Fibroblast of skin of right quadriceps (primary cell): ENCODE results near the gene C12orf54.
"Not testable (repeated sequence)": the region's sequence is repeated elsewhere in the genome, so short reads cannot be mapped to it uniquely, and the experiment has no call there.

Source experiments
- DNase-seq: peaks from one replicate; pipeline ENCODE4 v3.0.0-alpha.2; 2013

The C12orf54 gene

GRCh38 chr12:48482198-48482597, at the start of gene C12orf54:
Gene C12orf54, plus strand, starts transcription at chr12:48482498. Its CDS starts 799 bp downstream, at chr12:48483297.
- no peak for DNase-seq

GRCh38 chr12:48434016-48434415, 48.3 kb upstream of the C12orf54 start:
- DNase-seq, result not testable (repeated sequence)

DNA sequence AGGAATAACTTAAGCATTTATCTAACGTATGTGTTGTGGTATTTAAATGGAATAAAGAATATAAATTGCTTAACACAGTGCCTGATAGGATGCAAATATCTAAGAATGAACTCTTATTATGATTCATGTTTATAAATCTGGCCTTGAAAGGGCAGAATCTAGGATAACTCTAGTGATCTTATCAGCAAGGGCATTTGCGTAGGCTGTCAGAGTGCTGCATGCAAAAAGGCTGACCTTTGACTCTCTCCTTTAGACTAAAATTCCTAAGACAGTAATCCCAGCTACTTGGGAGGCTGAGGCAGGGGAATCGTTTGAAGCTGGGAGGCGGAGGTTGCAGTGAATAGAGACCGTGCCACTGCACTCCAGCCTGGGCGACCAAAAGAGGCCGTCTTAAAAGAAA, 41.2 kb upstream of the C12orf54 start:
- DNase-seq, result no peak

DNA sequence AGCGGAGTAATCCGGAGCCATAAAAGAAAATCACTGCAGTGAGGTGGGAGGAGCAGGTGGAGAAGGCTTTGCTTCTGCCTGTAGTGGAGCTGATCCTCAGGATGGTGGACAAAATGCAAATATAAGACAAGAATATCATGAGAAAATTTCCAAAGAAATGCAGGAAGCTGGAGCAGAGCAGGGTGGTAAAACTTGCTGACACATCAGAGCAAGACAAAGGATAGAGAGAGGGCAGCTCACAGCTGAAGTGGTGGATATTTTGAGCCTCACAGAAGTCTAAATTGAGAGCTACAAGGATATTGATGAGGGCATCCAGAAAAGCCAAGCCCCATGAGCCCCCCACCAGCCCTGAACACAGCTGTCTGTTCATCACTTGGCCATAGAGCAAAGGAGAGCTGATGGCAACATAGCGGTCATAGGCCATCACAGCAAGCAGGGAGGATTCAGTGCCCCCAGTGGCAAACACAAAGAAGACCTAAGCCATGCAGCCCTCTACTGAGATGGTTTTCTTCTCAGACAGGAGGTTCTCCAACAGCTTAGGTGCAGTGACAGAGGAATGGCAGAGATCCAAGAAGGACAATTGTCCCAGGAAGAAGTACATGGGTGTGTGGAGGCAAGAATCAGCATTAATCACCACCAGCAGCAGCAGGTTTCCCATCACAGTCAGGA, 40.0 kb upstream of the C12orf54 start:
- DNase-seq, result no peak

GRCh38 chr12:48445538-48445937, 36.8 kb upstream of the C12orf54 start:
- DNase-seq, result no peak

GRCh38 chr12:48446161-48446776, 36.0 kb upstream of the C12orf54 start:
- DNase-seq, result no peak

- no peak for DNase-seq
Observed at GRCh38 chr12:48447755-48448154, 34.5 kb upstream of the C12orf54 start.

DNA sequence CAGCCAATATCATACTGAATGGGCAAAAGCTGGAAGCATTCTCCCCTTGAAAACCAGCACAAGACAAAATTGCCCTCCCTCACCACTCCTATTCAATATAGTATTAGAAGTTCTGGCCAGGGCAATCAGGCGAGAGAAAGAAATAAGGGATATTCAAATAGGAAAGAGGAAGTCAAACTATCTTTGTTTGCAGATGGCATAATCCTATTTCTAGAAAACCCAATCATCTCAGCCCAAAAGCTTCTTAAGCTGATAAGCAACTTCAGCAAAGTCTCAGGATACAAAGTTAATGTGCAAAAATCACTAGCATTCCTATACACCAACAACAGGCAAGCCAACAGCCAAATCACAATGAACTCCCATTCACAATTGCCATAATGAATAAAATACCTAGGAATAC, 30.9 kb upstream of the C12orf54 start:
- DNase-seq, result no peak

GRCh38 chr12:48452961-48453360, 29.3 kb upstream of the C12orf54 start:
- DNase-seq, result not testable (repeated sequence)

- DNase-seq, result no peak
Observed at GRCh38 chr12:48454667-48455066, 27.6 kb upstream of the C12orf54 start.

DNA sequence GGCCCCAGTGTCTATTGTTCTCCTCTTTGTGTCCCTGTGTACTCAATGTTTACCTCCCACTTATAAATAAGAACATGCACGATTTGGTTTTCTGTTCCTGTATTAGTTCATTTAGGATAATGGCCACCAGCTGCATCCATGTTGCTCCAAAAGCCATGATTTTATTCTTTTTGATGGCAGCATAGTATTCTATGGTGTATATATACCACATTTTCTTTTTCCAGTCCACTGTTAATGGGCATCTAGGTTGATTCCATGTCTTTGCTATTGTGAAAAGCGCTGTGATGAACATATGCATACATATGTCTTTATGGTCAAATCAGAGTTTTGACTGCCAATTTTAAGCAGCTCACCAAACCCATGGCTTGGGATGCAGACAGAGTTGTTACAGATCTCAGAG, 27.2 kb upstream of the C12orf54 start:
- DNase-seq, result no peak

GRCh38 chr12:48459259-48459658, 23.0 kb upstream of the C12orf54 start:
- DNase-seq, result no peak

DNA sequence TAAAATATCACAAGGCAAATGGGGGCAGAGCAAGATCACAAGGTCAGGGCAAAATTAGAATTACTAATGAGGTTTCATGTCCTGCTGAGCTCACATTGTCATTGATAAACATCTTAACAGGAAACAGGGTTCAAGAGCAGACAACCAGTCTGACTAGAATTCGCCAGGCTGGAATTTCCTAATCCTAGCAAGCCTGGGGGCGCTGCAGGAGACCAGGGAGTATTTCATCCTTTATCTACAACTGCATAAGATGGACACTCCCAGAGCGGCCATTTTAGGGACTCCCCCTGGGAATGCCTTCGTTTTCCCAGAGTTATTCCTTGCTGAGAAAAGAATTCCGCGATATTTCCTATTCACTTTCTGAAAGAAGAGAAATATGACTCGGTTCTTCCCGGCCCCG, 13.3 kb upstream of the C12orf54 start:
- DNase-seq, result not testable (repeated sequence)

GRCh38 chr12:48472259-48472658, 10.0 kb upstream of the C12orf54 start, which contains the start of gene ANP32D:
Gene ANP32D, plus strand, starts transcription at chr12:48472559. Its CDS starts 106 bp downstream, at chr12:48472665.
- DNase-seq, result no peak

DNA sequence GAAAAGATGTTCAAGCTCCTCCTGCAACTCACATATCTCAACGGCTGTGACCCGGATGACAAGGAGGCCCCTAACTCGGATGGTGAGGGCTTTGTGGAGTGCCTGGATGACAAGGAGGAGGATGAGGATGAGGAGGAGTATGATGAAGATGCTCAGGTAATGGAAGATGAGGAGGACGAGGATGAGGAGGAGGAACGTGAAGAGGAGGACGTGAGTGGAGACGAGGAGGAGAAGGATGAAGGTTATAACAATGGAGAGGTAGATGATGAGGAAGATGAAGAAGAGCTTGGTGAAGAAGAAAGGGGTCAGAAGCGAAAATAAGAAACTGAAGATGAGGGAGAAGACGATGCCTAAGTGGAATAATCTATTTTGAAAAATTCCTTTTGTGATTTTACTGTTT, 9.2 kb upstream of the C12orf54 start:
- DNase-seq, result no peak

- DNase-seq, result not testable (repeated sequence)
Observed at GRCh38 chr12:48474497-48474896, 7.8 kb upstream of the C12orf54 start.

GRCh38 chr12:48482930-48483329, 632 bp downstream of the C12orf54 start:
- DNase-seq, result no peak

DNA sequence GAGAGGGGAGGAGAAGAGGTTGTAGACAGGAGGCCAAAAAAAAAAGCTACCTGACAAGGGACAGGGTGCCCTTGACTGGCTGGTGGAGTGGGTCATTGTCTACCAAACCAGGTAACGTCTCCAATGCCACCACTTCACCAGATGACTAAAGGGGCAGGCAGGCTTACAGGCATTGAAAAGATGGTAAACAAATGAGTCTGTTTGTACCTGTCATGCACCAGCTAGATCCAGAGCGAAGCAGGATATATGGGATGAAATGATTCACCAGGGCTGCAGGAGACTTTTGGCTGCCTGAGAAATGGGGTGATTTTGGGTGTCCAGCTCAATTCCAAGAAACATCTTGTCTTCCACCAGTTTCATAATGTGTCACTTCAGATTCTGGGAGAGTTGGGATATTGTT, 4.0 kb downstream of the C12orf54 start:
- no peak for DNase-seq

DNA sequence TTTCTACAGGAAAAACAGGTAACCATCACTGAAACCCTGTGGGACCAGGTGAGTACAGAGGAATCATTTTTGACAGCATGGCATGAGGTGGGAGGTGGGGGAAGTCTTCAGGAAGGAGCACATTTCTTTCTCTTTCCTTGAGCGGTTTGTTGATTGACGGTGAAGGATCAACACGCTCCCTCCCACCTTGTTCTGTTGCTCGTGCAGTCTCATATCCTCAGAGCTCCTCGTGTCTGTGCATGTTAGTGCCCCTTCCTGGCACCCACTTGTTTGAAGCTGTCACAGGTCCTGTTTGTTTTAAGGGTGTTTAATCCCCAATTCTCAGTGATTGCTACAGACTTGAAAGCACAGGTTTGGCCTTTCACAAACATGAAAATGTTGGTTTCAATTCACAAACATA, 4.4 kb downstream of the C12orf54 start:
- no peak for DNase-seq

GRCh38 chr12:48489012-48489411, 6.7 kb downstream of the C12orf54 start:
- DNase-seq, result peak; percentile 35

- DNase-seq, result not testable (repeated sequence)
Observed at GRCh38 chr12:48489456-48489855, 7.2 kb downstream of the C12orf54 start.

- DNase-seq, result not testable (repeated sequence)
Observed at GRCh38 chr12:48500281-48500680, 18.0 kb downstream of the C12orf54 start.

DNA sequence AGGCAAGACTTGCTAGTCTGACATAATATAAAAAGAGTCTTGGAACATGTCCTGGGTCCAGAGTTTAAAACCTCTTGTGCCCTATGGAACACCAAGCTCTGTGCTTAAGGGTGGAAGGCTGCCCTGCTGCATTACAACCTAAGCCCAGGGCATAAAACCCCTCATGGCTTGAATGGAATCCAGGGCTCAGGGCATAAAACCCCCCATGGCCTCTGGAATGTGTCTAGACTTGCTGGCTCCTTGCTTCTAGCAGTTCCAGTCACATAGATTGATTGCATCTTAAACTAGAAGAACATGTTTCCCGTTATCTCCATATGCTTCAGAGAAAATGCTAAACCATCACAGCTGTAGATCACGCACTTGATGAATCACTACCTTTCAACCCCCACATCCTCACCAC, 24.5 kb downstream of the C12orf54 start:
- not testable (repeated sequence) for DNase-seq

DNA sequence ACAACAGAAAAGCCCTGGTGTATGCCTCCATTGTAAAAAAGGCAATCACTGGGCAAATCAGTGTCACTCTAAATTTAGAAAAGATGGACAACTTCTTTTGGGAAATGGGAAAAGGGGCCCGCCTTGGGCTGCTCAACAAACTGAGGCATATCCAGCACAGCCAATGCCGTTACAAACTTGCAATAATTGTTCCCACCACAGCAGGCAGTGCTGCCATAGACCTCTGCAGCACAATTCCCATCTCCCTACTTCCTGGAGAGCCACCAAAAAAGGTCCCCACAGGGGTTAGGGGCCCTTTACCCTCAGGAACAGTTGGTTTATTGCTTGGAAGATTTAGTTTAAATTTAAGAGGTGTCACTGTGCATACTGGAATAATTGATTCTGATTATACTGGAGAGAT, 26.7 kb downstream of the C12orf54 start:
- no peak for DNase-seq

DNA sequence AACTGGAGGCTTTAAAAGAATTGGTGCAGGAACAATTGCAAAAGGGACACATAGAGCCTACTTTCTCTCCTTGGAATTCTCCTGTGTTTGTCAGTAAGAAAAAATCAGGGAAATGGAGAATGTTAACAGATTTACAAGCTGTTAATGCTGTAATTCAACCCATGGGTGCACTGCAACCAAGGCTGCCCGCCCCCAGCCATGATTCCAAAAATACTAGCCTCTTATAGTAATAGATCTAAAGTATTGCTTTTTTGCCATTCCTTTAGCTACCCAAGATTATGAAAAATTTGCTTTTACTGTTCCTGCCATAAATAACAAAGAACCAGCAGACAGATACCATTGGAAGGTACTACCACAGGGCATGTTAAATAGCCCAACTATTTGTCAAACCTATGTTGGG, 27.8 kb downstream of the C12orf54 start:
- no peak for DNase-seq
